Hippocampal formation (tissue), 2 donors: ENCODE results near the gene ARL5A.
A peak's percentile ranks its signal among the peaks of the same experiment; 100 is the strongest.

ENCODE experiments used
- DNase-seq, 2 donors: peaks; one replicate each; lab custom pipeline; 2025; lab: John Stamatoyannopoulos, UW

The ARL5A gene

DNA sequence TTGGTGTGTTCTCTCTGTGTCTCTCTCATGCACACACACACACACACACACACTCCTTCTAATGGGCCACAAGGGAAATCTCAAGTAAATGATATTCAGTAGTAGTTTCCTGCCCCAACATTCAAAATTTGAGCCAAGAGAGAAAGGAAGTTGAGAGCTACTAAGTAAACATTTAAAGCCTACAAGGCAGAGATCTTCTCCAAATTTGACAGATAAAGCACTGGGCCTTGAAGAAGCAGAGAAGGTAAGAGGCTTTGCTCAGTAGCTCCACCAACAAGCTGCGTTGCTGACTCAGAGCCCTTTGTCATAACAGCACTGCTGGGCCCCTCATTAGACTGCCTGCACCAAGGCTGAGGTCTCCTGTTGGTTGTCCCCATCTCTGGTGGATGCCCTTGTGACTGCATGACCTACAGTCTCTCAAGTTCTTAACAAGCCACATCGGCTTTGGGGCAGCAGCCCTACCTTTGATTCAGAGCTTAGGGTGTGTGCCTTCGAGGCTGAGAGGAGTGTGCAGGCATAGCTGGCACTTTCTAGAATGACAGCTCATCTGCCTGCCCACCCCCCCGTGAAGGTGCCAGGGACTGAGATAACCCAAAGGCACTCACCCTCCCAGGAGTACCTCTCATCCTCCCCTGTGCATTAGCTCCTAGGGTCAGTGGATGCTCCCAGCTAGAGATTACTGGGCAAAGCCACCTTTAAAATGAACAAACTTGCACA, 61.6 kb downstream of the ARL5A start:
- no peak for DNase-seq

- DNase-seq = no peak
These were observed 62.3 kb downstream of the ARL5A start for GRCh38 chr2:151765760-151766410.

DNA sequence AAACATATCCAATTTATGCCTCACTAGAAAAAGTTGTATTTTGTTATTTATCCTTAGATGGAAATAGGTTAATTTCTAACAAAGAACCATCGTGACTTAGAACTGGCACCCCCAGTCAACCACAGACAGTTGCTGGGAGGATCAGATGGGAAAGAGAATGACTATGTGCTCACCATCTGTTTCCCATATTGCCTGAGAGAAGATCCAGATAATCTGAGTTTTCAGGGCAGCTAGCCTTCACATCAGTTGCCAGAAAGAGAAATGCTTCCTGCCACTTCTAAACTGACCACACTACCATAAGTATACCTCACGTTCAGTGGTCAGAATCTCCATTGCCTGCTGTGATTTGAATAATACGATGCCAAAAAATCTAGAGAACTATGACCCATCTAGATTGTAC, 65.5 kb downstream of the ARL5A start:
- DNase-seq = peak in 1 of 2 donors; percentile 10

- DNase-seq = no peak
These were observed 66.5 kb downstream of the ARL5A start for GRCh38 chr2:151761687-151762086.

DNA sequence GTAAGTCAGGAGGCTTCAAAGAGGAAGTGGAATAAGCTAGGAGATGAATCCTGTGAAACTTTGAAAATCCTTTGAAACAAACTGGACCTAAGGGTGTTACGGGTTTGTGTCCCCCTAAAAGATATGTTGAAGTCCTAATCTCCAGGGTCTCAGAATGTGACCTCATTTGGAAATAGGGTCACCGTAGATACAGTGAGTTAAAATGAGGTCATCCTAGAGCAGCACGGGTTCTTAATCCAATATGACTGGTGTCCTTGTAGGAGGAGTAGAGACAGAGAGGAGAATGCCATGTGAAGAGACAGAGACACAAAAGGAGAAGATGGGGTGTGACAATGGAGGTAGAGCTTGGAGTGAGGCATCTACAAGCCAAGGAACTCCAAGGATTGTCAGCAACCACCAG, 67.0 kb downstream of the ARL5A start:
- no peak for DNase-seq

DNA sequence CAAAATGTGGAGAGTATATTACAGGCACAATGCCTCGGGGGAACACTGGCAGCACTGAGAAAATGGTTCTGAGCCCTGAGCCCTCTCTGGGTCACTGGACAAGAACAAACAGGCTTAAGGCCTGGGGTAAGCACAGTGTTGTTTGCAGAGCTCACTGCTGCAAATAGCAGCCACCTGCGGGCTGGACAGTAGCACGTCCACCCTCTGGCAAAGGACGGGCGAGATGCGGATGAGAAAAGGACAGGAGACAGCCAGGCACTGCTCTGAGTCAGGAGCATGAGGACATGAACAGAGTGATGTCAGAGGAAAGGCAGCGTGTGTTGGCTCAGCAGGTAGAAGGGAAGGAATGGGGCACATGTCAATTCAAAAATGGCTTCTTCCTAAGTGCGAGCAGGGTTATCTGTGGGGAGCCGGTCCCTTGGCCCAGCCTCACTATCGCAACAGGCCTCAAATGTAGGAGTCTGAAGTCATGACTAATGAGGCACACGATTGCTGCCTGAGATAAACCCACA, 68.0 kb downstream of the ARL5A start:
- no peak for DNase-seq

DNA sequence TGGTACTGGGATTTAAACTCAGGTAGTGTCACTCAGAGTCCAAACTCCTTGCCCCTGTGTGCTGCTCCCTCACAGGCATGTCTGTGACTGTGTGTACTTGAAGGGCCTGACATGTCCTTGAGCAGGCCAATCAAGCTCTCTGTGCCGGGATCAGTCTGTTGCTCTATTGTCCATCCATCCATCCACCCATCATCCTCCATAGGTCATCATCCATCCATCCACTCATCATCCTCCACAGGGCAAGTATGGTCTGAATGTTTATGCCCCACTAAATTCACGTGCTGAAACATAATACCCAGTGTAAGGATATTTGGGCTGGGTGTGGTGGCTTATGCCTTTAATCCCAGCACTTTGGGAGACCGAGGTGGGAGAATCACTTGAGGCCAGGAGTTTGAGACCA, 69.5 kb downstream of the ARL5A start:
- DNase-seq = no peak

DNA sequence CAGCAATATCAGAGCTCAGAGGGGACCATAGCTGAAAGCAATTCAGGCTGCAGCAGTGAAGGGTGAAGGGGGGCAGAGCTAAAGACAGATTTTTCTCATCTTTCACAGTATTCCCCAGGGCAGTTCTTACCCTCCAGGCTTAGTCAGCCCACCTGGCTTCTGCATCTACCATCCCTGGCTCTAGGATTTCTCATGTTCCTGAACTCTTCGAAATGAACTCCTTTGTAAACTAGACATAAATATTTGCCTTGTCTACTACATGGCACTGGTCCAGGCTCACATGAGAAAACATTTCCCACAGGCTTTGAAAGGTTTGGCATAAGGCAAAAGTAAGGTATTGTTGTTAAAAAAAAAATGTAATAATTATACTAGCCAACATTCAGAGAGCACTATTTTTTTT, 70.4 kb downstream of the ARL5A start:
- no peak for DNase-seq

DNA sequence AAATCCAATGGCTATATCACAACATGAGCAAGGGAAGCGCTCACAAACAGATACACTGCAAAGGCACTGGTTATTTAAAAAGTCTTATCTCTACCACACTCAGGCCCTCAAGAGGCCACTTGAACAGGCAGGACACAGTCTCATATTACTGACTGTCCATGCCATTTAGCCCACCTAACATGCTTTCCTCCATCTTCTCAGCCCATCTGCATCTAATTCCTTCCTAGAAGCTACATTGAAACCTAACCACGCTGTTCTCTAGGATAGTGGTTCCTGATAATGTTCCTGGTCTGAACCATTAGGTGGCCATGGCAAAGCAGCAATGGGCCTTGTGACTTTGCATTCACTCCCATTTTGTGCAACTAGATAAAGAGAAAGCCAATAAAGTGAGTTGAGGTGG, 71.4 kb downstream of the ARL5A start:
- no peak for DNase-seq

DNA sequence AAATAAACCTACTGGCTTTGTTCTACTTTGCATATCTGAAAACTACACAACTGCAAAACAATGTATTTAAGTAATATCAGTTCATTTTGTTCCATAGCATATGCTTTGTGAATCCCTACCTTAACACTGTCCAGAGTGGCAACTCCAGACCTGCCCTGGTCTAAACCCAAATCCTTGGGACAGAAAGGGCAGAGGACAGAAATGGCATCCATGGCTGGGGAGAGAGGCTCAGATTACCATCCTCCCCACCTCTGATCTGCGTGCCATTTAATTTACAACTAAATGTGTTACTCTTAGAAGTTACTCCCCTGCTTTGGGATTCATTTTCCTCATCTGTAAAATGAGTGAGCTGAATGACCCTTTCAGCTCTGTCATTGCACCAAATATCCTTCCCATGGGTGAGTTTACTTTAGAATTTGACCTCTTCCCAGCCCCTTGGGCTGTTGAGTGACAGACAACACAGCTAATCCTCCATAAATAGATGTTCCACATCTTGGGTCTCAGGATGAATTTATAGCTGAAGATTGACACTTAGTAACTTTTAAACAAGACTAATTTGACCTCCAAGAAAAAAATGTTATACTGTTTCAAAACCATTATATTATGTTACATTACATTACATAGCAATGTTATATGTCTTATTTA, 73.8 kb downstream of the ARL5A start:
- no peak for DNase-seq

DNA sequence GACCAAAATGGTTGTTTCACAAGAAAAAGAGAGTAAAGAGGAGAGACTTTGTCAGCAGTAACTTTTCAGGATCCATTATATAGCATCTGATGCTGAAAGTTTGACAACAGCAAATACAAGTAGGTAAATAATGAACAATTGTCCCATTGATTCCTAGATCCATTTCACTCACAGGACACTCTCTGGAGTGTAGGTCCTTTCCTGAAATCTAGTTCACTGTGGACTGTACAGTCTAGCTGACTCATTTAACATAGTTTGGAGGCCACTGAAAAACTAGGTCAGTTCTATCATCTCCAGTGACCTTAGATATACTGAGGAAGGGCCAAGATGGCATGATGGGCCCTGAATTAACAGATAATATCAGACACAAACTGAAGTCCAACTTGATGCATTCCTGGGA, 74.7 kb downstream of the ARL5A start:
- DNase-seq = no peak
